ENCODE data around the gene LEAP2. TPM values are rescaled to one million over a fixed set of nuclear protein-coding genes. Genes with fewer than 3 reads are reported as not detected.

Gene LEAP2
- total and polyA plus RNA-seq, 10 donors: 1.9 to 6.1 (median 2.6) TPM

- Histone ChIP-seq H3K27me3 (replicated peaks in 1 of 7) (peaks cover 0 to 55% (median 20%) of the 10 kb centered on the region in 7 donors), H3K36me3 (no peaks in the 10 kb centered on the region), H3K9me3 (no peaks in the 10 kb centered on the region), H3K27ac (no peak overlapping the region), H3K4me3 (peak overlapping the region in 4 of 8 donors; percentile 66 to 93 (median 71)), H3K4me1 (peaks cover 4 to 26% (median 21%) of the 10 kb centered on the region in 6 donors)
- no peak for DNase-seq
- WGBS, 5 donors: 81 to 97% (median 92%) methylated on average over 14 to 15 of the region's 15 CpGs
- TF ChIP-seq POLR2A (IDR thresholded peaks at IDR 0.05) (no peak), POLR2AphosphoS5 (IDR thresholded peaks at IDR 0.05) (no peak), CTCF (IDR thresholded peaks at IDR 0.05 in 8 of 11, conservative IDR thresholded peaks at IDR 0.05 in 3 of 11) (no peak)
- intact Hi-C loops (cut with DNase I; ENCODE audit: low total_unique reads): no loop called here
These were observed 42.2 kb upstream of the LEAP2 start for GRCh38 chr5:132831095-132831860.

- intact Hi-C loops (cut with DNase I; ENCODE audit: low total_unique reads): no loop called here
- no peak for TF ChIP-seq CTCF (IDR thresholded peaks at IDR 0.05 in 8 of 11, conservative IDR thresholded peaks at IDR 0.05 in 3 of 11)
- TF ChIP-seq POLR2A (IDR thresholded peaks at IDR 0.05): no peak
- no peak for TF ChIP-seq POLR2AphosphoS5 (IDR thresholded peaks at IDR 0.05)
- Histone ChIP-seq H3K4me1 (peaks cover 4 to 24% (median 19%) of the 10 kb centered on the region in 6 donors), H3K27me3 (replicated peaks in 1 of 7) (peaks cover 0 to 41% (median 12%) of the 10 kb centered on the region in 7 donors), H3K4me3 (no peak overlapping the region), H3K36me3 (no peaks in the 10 kb centered on the region), H3K9me3 (no peaks in the 10 kb centered on the region), H3K27ac (no peak overlapping the region)
- 87 to 100% (median 92%) methylated on average over 5 of the region's 5 CpGs for WGBS, 5 donors
- no peak for DNase-seq
These were observed 40.9 kb upstream of the LEAP2 start for GRCh38 chr5:132832612-132833011.

GRCh38 chr5:132834057-132834456 is 39.4 kb upstream of the LEAP2 start:
- DNase-seq: no peak
- Histone ChIP-seq H3K4me1 (peaks cover 4 to 22% (median 19%) of the 10 kb centered on the region in 6 donors), H3K27ac (no peak overlapping the region), H3K9me3 (no peaks in the 10 kb centered on the region), H3K36me3 (no peaks in the 10 kb centered on the region), H3K4me3 (no peak overlapping the region), H3K27me3 (replicated peaks in 1 of 7) (peaks cover 0 to 27% (median 12%) of the 10 kb centered on the region in 7 donors)
- intact Hi-C loops (cut with DNase I; ENCODE audit: low total_unique reads): no loop called here
- TF ChIP-seq POLR2A (IDR thresholded peaks at IDR 0.05) (no peak), POLR2AphosphoS5 (IDR thresholded peaks at IDR 0.05) (no peak), CTCF (IDR thresholded peaks at IDR 0.05 in 8 of 11, conservative IDR thresholded peaks at IDR 0.05 in 3 of 11) (no peak)
- 97 to 99% (median 98%) methylated on average over 3 of the region's 3 CpGs for WGBS, 5 donors

- intact Hi-C loops (cut with DNase I; ENCODE audit: low total_unique reads): no loop called here
- Histone ChIP-seq H3K27ac (no peak overlapping the region), H3K9me3 (no peaks in the 10 kb centered on the region), H3K36me3 (no peaks in the 10 kb centered on the region), H3K27me3 (replicated peaks in 1 of 7) (no peaks in the 10 kb centered on the region), H3K4me3 (no peak overlapping the region), H3K4me1 (peaks cover 0 to 10% (median 0%) of the 10 kb centered on the region in 6 donors)
- no peak for DNase-seq
- TF ChIP-seq POLR2A (IDR thresholded peaks at IDR 0.05): no peak
- TF ChIP-seq CTCF (IDR thresholded peaks at IDR 0.05 in 8 of 11, conservative IDR thresholded peaks at IDR 0.05 in 3 of 11): no peak
- TF ChIP-seq POLR2AphosphoS5 (IDR thresholded peaks at IDR 0.05): no peak
- WGBS, 5 donors: 95 to 100% (median 96%) methylated on average over 1 of the region's 1 CpG
These were observed 36.6 kb upstream of the LEAP2 start for GRCh38 chr5:132836852-132837251.
